DMS 273 (cell line): ENCODE data around the gene OR1M1.
"Not testable (repeated sequence)": the region's sequence is repeated elsewhere in the genome, so short reads cannot be mapped to it uniquely, and the experiment has no call there.

Experiments
- DNase-seq: peaks from one replicate; lab custom pipeline; 2025; ENCODE audit not compliant: unreplicated experiment; lab: John Stamatoyannopoulos, UW

The OR1M1 gene, protein sequence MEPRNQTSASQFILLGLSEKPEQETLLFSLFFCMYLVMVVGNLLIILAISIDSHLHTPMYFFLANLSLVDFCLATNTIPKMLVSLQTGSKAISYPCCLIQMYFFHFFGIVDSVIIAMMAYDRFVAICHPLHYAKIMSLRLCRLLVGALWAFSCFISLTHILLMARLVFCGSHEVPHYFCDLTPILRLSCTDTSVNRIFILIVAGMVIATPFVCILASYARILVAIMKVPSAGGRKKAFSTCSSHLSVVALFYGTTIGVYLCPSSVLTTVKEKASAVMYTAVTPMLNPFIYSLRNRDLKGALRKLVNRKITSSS

DNA sequence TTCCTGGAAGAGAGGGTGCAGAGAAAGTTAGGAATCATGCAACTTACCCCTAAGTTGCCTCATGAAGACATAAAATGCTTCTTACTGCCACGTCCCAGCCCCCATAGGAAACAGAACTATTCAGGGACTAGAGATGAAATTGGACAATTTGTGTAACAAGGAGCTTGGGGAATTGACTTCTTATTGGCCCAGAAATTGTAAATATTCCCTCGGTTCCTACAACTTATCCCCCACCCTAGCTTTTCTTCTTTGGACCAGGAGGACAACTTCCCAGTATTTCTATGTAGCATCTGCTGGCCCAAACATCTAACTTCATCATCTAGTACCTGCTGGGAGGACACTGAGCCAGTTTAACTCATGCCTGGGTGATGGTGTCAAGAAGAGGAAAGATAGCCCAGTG, at the start of gene OR1M1:
Gene OR1M1, plus strand, starts transcription at position 301 of the 400 bp plus-strand sequence. CDS start 6,184 bp downstream, outside the sequence.
- no peak for DNase-seq

DNA sequence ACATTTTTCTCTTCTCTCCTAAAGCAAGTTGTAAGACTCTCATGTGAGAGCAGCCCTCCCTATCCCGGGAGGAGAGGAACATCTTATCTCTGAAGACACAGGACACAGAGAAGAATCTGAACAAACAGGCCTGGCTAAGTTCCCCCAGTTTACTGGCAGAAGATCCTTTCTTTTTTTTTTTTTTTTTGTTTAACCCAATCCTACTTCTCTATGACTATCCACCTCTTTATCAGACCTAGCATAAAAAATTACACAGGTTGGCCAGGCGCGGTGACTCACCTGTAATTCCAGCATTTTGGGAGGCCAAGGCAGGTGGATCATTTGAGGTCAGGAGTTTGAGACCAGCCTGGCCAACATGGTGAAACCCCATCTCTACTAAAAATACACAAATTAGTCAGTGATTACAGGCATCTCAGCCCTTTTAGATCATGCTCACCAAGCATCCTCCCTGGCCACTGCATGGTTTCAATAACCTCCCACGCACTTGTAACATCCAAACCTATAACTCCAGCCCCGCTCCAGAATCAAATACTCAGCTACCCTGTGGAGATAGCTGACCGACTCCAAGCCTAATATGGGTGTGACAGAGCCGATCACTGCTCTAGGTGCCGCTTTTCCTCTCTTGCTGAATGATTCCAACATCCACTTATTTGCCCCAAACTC, 49.3 kb upstream of the OR1M1 start:
- no peak for DNase-seq

DNA sequence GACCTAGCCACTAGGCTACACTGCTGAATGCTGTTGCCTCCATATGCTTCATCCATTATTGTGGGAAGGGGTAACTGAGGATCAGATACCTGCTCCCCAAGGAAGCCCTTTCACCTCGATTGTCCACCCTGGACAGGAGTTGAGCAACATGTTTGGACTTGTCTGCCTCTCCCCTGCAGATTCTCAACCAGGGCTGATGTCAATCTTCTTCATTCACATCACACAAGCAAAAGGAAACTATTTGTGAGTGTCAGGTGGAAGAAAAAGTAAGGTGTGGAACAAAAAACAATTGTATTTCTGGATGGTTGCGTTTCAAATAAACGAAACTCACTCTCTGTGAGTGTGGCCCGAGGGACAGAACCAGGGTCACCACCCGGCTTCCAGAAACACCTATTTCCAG, 47.1 kb upstream of the OR1M1 start:
- DNase-seq = no peak

DNA sequence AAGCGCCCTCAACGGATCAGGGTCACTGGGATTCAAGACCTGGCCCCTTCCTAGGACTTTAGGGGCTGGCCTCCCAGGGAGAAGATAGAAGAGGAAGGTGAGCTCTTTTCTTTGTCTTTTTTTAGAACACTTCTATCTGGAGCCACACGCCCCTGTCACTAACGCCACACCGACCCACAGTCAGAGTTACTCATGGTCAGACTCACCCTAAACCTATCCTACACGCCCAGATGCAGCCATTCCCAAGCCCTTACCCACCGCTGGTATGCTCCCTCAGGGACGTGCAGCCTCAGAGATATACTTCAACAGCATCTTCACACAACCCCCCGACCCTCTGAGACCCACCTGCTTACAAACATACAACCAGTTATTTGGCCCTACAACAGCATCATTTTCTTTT, 46.7 kb upstream of the OR1M1 start:
- DNase-seq = no peak

DNA sequence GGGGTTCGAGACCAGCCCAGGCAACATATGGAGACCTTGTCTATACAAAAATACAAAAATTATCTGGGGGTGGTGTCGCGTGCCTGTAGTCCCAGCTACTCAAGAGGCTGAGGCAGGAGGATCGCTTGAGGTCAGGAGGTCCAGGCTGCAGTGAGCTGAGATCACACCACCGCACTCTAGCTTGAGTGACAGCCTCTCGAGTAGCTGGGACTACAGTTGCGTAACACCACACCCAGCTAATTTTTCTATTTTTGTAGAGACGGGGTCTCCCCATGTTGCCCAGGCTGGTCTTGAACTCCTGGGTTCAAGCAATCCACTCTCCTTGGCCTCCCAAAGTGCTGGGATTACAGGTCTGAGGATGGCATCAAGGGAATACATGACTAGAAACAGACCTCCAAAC, 45.8 kb upstream of the OR1M1 start:
- no peak for DNase-seq

DNA sequence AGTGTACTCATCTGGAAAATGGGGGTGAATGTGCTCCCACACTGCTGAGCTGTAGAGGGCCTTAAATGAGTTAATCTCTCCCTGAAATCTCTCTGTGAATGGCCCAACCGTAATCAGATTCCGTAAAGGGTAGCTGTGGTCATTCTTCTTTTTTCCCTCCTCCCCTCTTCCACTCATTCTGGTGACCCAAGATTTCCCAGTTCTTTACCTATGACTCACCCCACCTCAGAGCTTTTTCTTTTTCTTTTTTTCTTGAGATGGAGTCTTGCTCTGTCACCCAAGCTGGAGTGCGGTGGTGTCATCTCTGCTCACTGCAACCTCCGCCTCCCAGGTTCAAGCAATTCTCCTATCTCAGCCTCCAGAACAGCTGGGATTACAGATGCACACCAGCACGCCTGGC, 43.3 kb upstream of the OR1M1 start:
- no peak for DNase-seq

DNA sequence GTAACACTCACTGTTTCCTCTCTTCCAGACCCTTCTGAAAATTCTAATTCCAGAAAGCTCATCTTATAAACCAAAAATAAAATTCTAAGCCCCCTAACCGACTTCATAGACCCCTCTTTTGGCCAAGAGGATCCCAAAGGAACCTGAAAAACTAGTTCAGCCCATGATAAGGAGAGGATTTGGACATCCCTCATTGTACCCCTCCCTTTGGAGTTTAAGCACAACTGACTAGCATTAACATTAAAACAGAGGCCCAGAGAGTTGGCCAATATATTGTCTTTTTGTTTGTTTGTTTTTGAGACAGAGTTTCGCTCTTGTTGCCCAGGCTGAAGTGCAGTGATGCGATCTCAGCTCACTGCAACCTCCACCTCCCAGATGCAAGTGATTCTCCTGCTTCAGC, 42.4 kb upstream of the OR1M1 start:
- DNase-seq = no peak

DNA sequence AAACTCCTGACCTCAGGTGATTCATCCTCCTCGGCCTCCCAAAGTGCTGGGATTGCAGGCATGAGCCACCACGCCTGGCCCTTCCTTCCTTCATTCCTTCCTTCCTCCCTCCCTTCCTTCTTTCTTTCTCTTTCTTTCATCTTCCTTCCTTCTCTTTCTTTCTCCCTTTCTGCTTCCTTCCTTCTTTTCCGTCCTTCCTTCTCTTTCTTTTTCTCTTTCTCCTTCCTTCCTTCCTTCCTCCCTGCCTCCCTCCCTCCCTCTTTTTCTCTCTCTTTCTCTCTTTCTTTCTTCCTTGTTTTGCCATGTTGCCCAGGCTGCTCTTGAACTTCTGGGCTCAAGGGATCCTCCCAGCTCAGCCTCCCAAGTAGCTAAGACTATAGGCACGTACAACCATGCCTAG, 40.2 kb upstream of the OR1M1 start:
- no peak for DNase-seq

DNA sequence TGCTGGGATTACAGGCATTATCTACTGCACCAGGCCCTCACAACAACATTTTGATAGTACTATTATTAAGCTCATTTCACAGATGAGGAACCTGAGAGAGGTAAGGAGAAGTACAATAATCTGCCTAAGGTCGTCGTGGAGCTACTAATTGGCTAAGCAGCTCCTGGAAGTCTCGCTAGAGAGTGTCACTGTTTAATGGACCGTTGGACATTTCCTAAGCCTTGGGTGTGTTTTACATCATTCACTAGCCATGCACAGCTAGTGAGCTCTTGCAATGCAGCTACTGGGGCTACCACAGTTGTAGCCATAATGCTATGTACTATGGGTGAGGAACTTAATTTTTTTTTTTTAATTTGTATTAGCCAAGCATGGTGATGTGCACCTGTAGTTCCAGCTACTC, 34.0 kb upstream of the OR1M1 start:
- no peak for DNase-seq

DNA sequence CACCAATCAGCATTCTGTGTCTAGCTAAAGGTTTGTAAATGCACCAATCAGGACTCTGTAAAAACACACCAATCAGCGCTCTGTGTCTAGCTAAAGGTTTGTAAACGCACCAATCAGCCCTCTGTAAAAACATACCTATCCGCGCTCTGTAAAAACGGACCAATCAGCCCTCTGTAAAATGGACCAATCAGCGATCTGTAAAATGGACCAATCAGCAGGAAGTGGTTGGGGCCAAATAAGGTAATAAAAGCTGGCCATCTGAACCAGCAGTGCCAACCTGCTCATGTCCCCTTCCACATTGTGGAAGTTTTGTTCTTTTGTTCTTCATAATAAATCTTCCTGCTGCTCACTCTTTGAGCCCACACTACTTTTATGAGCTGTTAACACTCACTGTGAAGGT, 33.2 kb upstream of the OR1M1 start:
- not testable (repeated sequence) for DNase-seq

DNA sequence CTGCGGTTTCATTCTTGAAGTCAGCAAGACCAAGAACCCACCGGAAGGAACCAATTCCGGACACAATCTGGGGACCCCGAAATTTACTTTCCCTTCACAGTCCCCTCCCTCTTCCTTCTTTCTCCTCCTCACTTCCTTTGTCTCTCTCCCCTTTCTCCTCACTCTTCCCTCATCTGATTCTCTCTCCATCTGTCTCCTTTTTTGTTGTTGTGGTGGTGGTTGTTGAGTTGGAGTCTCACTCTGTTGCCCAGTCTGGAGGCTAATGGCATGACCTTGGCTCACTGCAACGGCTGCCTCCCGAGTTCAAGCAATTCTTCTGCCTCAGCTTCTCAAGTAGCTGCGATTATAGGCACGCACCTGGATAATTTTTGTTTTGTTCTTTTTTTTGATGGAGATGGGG, 32.7 kb upstream of the OR1M1 start:
- no peak for DNase-seq

DNA sequence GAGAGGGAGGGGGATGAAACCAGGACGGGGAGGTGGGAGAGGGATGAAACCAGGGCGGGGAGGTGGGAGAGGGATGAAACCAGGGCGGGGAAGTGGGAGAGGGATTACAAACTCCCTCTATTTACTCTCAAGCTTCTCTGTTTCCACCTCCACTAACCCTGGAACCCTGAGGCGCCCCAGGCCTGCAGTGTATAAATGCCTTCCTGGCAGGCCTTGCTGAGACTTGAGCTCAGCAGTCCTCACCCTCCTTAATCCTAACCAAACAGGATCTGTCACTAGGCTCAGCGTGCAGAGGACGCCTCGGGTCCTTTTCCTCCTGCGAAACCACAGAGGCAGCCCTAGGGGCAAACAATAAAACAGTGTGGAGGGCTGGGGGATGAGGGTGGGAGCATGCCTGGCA, 32.1 kb upstream of the OR1M1 start:
- DNase-seq = no peak

DNA sequence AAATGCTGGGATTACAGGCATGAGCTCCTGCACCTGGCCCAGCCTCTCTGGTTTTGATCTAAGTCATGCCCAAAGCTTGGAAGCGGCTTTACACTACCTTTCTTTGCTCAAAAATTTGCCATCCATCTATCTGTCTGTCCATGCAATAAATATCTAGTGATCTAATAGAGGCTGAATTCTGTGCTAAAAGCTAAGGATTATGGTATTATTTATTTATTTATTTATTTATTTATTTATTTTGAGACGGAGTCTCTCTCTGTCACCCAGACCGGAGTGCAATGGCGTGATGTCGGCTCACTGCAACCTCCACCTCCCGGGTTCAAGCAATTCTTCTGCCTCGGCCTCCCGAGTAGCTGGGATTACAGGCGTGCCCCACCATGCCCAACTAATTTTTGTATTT, 30.7 kb upstream of the OR1M1 start:
- DNase-seq = not testable (repeated sequence)

DNA sequence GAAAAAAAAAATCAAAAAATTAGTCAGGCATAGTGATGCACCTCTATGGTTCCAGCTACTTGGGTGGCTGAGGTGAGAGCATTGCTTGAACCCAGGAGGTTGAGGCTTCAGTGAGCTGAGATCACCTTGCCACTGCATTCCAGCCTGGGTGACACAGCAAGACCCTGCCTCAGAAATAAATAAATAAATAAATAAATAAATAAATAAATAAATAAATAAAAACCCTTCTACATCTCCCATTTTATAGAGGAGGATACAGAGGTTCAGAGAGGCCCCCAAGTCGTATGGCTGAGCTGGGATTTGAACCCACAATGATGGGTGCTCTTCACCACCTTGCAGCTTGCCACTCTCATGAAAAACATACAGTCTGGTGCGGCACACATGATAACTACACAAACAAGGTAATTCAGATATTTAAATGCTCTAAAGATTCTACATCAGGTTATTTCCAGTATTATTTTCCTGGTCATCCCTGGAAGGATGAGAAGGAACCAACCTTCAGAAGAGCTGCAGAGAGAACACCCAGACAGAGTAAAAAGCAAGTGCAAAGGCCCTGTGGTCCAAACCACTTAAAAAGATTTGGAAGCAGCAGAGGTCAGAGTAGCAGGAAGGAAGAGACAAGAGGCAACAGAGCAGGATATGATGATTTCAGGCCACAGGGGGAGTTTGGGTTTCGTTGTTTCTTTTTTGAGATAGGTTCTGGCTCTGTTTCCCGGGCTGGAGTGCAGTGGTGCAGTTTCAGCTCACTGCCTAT, 29.2 kb upstream of the OR1M1 start:
- DNase-seq = no peak

DNA sequence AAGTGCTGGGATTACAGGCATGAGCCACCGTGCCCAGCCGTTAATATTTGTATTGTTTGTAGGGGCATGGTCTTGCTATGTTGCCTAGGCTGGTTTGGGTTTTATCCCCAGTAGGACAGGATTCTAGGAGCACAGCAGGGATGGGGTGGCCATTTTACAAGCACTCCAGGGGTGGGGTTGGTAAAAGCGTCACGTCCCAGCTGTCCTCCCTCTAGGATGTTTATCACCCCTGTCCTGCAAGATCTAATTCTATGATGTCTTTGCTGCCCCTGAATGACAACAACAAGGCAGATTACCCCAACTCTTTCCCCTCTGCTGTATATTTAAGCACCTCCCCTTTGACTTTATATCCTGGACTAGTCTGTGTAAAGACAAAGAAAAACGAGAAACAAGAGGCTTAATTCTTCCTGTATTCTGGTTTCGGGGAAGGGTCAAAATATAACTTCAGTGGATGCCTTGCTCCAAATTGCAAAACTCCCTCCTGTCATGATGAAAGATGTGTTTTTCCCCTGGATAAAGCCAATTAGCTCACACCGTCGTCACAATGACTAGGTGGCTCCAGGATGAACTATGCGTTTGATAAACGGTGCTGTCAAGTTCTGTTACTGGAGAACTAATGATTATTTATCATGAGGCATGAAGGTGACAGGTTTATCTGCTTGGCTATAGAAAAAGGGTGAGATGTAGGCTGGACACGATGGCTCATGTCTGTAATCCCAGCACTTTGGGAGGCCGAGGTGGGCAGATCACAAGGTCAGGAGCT, 27.8 kb upstream of the OR1M1 start:
- no peak for DNase-seq

DNA sequence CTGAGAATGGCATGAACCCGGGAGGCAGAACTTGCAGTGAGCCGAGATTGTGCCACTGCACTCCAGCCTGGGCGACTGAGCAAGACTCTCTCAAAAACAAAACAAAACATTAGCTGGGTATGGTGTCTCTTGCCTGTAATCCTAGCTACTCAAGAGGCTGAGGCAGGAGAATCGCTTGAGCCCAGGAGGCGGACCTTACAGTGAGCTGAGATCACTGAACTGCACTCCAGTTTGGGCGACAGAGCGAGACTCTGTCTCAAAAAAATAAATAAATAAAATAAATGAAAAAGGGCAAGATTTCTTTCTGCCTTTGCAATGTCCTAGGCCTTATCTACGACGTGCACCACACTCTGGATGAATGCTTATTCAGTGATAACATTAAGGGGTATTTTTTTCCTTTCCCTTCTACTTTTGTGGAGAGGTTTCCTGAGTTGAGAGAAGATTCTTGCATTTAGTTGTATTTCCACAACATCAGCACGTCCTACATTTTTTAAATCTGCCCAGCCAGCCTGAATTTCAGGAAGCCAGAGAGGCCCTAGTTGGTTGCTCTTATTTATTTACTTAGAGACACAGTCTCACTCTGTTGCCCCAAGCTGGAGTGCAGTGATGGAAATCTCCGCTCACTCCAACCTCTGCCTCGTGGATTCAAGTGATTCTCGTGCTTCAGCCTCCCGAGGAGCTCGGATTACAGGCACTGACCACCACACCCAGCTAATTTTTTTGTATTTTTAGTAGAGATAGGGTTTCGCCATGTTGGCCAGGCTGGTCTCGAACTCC, 26.1 kb upstream of the OR1M1 start:
- no peak for DNase-seq

DNA sequence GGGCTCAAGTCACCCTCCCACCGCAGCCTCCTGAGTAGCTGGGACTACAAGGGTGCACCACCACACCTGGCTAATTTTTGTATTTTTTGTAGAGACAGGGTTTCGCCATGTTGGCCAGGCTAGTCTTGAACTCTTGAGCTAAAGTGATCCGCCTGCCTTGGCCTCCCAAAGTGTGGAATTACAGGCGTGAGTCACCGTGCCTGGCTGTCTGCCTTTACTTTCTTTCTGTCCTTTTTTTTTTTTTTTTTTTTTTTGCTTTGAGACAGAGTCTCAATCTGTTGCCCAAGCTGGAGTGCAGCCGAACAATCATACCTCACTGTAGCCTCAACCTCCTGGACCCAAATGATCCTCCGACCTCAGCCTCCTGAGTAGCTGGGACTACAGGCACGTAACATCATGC, 25.0 kb upstream of the OR1M1 start:
- DNase-seq = no peak

DNA sequence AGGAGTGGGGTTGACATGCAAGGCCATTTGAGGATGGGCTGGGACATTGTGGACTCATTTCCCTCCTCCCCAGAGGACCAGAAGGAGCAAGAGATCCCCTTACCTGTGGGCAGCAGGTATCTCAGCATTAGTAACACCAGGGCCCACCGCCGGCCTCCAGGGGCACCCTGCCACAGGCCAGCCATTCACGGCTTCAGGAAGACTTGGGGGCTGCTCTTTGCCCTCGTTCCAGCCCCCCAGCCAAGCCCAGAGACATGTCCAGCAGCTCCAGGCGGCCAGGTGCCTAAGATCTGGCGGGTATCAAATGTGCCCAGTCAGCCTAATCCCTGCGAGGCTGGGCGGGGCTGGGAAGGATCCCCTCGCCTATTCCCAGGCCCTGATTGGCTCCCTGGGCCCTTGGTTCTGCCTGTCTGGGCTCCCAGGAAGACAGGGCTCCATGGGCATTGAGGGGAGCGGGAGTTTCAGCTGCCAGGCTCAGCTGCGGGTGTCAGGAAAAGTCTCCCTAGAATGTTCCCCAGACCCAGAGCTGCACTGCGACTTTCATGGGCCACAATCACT, 21.3 kb upstream of the OR1M1 start:
- no peak for DNase-seq

DNA sequence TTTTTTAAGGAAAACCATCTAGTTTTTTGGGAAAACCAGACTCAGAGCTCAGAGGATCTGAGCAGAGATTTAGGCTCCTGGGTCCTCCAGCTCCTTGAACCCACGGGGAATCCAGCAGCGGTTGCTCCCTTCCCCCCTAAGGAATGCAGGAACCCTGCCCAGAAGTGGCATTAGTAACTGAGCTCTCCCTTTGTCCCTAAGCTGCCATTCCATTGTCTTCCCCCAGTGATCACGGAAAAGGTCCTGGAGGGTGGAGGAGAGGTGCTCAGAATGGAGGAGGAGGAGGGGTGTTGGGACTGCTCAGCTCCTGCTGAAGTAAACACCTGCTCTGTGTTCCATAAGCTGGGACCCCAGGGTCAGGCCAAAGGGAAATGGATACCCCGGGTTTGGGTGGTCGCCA, 16.8 kb upstream of the OR1M1 start:
- no peak for DNase-seq

DNA sequence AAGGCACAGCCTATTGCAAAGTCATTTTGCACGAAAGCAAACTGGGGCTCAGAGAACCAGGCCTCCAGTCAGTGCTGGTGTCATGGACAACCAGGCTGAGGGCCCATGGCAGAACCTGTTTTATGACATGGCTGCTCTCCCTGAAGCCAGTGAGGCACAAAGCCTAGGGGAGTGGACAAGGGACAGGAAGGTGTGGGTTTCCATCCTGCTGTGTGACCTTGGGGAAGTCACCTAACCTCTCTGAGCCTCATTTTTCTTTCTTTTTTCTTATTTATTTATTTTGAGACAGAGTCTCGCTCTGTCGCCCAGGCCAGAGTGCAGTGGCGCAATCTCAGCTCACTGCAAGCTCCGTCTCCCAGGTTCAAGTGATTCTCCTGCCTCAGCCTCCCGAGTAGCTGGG, 15.1 kb upstream of the OR1M1 start:
- not testable (repeated sequence) for DNase-seq
